ENCODE results near the gene ST8SIA4. TPM values are rescaled to one million over a fixed set of nuclear protein-coding genes. Genes with fewer than 3 reads are reported as not detected.
A peak's percentile ranks its signal among the peaks of the same experiment; 100 is the strongest.

Gene ST8SIA4
- polyA plus RNA-seq, 5 donors, result 6.7 to 12.3 (median 9.9) TPM

DNA sequence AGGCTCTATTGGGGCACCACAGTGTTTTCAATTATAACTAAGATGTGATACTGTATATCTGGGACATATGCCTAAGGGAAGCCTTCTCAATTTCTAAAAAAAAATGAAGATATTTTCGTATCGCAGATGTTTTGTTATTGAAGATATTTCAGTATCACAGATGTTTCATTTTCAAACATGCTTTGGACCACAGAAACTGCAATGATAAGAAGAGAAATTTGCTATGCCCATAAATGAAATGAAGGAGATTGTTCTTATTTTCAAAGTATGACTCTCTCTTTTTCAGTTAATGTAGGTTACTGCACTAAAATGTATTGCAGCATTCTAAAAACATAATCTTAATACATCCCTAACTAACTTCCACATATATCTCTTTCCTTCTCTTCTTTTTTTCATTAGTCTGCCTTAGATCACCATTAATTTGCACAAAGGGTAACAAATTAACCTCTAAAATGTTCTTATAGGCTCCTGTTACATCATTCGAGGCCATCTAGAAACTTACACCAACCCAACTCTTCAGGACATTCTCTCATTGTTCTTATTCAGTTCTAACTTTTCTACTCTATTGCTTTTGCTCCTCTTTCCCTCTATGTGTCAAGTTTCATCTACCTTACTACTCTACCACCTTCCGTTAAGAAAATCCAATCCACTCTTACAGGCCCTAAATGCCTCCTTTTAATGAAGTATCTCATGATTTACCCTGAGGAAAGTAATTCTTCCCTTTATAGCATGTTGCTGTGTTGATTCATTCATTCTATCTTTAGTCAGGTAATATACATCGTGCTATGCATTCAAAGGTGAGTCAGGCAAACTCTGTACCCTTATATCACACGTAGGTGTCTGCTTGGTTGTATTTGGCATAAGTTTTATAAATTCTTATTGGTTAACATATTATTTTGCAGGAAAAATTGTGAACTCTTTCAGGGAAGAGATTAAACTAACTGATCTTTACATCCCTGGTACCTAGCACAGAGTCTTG is 70.5 kb downstream of the ST8SIA4 start:
- no peak for DNase-seq

DNA sequence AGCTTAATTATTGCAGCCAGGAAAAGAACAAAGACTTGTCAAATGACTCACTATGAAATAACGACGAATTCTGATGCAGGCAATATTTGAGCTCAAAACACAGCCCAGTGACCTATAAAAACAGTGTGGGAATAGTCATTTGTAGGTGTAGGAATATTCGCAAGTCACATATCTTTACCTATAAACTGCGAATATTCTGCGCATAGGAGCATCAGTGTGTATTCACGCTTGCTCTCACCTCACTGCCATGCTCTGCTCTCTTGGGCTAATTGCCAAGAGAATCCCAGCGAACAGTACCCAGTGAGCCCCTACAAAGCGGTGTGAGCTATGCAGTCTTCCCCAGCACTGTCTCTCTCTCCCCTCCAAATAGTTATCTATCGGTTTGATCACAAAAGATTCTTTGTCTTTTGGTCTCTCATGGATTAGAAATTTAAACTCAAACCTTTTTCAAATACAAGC is 74.2 kb downstream of the ST8SIA4 start:
- no peak for DNase-seq

DNA sequence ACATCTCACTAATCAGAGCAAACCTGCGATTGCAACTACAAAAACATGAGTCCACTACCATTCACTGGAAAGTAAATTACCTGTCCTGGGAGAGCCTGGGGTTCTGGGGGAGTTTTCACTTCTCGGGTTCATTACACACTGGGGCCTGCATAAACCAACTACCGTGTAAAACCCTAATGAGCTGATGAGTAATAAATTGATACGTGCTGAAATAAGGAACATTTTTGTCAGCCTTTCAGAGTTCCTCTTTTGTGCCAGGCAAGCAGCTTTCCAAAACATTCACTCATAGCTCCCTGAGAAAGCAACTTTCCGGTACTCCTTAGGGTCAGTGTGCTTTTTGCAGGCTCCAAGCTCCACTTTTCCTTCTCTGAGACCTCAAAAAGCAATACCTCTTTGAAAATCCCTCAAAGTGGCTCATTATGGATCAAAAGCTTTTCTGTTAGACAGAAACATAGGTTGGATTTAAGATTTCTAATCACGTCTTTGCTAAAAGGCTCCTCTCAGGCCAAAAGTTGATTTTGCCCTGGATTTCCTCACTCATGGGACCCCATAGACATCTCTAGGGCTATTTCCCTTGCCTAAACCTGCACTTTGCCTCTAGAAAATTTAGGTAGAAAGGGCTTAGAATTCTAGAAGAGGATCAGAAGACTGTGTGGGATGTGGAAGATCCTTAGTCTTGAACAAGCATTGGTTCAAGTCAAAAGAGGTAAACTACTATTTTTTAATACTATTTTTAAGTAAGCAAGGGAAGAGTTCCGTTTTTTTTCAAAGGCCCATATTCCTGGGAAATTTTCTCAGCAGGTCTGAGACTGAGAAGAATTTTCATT is 74.8 kb downstream of the ST8SIA4 start:
- DNase-seq, result no peak

DNA sequence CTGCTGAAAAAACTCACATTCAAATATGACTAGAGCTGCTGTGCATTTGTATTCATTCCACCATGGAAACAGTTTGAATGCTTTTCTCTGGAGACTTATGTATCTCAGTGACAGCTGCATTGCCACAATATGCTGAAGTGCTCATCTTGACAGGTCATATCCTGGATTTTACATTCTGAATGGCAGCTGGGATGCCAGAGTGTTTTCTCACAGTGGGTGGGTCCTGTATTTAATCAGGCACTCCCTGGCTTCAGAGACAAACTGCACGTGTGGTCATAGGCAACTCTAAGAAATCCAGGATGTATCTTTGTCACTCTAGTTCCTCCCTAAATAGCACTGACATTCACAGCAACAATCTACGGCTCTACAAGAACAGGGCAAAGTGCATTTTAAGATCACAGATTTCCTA is 75.6 kb downstream of the ST8SIA4 start:
- no peak for DNase-seq

DNA sequence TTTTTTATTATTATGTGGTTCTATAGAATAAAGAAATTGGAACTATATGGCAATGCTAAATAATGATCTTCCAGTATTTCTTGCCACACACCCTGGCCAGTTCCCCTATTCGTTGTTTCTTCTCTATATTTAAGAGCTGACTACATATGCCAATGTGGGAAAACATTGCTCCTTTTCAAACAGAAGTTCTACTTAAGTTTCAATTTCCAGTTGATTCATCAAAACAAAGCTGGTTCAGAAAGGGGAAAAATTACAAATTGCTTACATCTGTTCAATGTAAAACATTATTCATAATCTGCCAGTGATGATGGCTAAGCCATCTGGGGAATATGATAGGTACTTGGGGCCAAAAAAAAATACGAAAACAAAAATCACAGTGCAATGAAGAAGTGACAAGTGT is 76.9 kb downstream of the ST8SIA4 start:
- DNase-seq, result no peak

DNA sequence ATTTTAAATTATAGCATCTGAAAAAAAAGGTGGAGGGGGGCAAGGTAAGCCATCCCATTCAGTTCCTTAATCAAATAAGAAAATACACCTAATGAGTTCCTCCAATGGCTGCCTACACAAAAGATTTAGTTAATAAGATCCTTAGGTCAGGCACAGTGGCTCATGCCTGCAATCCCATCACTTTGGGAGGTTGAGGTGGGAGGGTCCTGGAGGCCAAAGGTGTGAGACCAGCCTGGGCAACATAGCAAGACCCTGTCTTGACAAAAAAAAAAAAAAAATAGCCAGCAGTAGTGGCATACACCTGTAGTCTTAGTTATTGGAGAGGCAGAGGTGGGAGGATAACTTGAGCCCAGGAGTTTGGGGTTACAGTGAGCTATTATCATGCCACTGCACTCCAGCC is 78.4 kb downstream of the ST8SIA4 start:
- DNase-seq, result no peak

DNA sequence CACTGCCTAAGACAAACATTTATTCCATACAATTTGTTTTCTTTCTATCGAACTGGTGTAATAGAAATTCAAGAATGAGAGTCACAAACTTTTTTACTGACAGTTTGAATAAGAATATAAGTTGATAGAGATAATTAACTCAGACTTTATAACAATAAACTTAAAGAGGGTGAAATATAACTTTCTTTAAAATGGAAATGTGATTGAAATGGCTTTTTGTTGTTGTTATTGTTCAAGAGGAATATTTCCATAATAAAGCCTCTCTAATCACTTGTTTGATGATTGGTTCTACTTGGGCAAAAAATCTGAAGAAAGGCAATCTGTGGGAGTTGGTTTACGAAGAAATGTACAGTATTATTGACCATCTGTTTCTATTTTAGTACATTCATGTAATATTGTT is 79.3 kb downstream of the ST8SIA4 start:
- no peak for DNase-seq

DNA sequence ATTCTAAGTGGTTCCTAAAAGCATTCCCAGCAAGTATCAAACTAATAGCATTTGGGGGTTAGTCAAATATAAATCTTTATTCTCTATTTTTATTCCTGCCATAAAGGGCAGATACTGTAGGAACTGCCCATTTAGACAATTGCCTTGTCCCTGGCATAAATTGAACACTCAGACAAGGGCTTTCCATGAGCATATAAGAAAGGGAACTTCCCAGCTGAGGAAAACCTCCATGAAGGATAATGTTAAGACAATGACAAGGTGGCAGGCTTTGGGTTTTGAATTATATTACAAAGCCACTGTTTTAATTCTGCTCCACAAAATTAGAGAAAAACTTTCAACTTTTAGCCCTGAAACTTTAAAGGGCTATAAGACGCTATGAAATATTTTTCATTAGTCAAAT is 81.3 kb downstream of the ST8SIA4 start:
- DNase-seq, result no peak

DNA sequence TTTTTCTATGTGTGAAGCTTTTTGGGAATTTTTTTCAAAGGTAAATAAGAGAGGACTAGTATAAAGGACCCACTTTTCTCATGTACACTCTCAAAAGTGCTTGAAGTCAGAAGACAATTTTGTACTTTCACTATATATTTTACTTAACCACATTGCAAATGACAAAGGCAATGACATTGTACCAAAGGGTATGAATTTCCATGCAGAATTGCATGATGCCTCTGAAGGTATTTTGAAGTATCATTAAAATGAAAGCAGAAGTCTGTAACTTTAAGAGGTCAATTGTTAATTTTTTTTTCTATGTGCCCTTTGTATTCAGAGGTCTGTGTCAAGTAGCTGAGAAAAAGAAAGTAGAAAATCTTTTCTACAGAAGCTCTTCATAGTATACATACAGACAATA is 84.7 kb downstream of the ST8SIA4 start:
- no peak for DNase-seq

DNA sequence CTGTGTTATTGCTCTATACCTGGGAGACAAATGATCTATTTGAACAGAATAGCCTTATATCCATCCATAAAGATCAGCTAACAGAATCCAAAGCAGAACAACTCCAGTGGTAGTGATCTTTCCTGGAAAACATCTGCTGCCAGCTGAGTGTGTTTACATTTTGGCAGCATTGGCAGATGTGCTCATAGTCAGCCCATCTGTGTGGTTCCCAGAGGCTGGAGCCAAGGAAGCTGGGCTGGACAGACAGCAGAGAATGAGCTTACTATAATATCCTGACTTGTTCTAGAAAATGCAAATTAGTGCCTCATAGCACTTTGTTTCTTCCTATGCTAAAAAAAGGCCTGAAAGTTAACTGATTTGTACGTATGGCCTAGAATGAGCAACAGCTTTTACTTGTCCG is 99.7 kb downstream of the ST8SIA4 start:
- peak in 1 of 2 donors; percentile 17 for DNase-seq

DNA sequence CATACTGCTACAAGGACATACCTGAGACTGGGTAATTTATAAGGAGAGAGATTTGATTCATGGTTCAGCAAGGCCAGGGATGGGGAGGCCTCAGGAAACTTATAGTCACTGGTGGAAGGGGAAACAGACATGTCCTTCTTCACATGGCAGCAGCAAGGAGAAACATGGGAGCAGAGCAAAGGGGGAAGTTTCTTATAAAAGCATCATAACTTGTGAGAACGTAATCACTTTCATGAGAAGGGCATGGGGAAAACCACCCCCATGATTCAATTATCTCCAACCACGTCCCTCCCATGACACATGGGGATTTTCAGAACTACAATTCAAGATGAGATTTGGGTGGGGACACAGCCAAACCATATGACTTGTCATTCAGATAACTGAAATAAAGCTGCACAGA is 100.9 kb downstream of the ST8SIA4 start:
- DNase-seq, result no peak

DNA sequence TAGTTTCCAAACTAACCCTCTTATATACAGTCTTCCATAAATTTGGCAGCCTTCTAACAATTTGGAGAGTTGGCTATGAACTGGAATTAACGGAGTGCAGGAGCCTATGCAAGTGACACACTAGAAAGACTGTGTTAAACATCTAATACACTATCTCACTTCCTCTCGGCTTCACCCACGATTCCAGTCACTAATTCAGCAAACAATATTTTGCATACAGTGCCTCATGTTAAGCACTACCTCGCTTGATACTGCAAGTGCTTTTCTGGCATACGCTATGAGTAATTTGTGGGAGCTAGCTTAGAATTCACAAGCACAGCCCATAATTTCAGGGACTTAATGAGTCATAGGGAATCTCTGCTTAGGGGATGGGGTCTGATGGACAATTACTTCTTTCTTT is 102.5 kb downstream of the ST8SIA4 start:
- DNase-seq, result no peak

DNA sequence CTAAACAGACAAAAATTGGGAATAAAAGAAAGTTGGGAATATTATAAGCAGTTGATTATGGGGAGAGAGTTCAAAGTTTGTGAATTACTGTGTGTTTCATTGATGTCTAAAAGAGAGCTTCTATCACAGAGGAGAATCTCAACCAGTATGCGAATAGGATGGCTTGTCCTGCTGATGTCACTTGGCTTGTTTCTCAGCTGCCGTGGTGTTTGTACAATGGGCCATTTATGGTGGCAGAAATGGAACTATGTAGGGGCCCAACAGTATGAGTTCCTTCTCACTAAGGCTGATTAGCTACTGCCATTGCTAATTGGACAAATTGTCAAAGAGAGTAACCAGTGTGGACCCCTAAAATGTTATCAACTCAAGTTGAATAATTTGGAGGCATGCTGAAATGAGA is 103.9 kb downstream of the ST8SIA4 start:
- DNase-seq, result no peak

DNA sequence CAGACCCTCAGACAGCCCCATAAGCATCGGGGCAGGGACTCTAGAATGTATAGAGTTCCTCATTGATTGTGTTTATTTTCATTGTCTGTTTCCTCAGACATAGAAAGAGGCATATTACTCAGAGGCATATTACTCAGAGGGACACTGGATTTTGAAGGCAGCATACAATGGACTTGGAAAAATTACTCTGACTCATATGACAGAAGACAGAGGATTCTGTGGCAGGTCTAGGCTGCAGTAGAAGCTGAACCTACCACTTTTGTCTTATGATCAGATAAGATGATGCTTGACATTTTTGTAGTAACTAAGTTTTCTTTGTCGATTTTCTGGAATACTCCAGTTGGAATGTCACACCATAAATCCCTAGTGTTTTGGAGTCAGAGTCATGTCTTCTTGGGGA is 105.2 kb downstream of the ST8SIA4 start:
- no peak for DNase-seq

DNA sequence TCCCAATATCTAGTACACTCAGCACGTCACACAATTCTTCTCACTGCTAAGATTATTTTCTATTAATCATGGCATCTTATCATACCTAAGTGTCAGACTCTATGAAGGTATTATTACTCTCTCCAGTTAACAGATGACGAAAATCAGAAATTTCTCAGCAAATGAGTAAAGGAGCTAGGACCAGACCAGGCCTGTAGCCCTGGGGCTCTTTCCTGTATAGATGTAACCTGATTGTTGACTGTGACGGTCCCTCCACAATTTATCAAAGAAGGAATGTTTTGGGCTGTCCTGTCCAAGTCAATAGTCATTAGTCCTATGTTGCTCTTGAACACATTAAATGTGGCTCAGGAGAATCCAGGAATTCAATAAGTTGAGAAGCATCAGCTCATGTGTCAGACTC is 106.2 kb downstream of the ST8SIA4 start:
- no peak for DNase-seq

DNA sequence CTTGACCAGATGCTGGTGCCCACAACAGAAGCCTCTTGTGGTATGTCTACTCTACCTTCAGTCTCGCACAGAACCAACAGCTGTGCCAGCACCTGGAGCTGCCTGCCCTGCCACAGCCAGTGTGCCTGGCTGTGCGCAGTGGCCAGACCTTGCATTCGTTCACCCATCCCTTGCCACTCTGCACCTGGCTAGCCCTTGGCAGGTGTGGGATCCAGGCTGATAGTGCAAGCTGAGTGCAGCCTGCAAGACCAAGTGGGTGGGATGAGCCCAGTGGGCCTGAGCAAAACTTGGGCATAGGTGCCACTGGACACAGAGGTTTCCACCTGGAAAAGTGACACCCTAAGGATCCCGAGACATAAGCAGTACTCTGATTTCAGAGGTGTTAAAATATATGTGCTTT is 108.2 kb downstream of the ST8SIA4 start:
- DNase-seq, result no peak

DNA sequence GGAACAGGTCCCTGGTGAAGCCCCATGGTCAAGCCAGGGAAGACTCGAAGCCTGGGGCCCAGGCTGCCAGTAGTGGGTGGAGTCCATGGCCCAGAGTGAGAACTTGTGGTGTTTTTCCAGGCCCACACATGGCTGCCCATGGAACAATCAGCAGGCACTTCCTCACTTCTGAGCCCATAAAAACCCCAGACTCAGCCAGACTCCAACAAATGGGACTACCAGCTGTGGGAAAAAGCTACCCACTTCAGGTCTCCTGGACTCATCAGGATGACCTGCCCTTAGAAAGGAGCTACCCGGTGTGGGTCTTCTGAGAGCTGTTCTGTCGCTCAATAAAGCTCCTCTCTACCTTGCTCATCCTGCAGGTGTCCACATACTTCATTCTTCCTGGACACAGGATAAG is 108.9 kb downstream of the ST8SIA4 start:
- no peak for DNase-seq

DNA sequence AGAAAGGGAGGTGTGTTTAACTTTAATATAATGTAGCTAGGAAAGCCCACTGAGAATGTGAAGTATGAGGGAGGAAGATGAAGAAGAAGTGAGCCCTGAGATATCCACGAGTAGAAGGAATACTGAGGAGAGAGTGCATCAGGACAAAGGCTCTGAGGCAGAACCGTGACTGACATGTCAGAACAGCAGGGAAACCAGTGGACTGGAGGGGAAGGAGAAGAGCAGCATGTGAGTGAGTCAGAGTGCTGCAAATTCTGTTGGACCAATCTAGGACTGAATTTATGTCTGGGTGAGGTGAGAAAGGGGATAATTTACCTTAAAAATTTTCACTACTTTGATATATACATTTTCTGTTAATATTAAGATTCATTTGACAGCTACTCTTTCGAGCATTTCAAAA is 110.3 kb downstream of the ST8SIA4 start:
- no peak for DNase-seq

DNA sequence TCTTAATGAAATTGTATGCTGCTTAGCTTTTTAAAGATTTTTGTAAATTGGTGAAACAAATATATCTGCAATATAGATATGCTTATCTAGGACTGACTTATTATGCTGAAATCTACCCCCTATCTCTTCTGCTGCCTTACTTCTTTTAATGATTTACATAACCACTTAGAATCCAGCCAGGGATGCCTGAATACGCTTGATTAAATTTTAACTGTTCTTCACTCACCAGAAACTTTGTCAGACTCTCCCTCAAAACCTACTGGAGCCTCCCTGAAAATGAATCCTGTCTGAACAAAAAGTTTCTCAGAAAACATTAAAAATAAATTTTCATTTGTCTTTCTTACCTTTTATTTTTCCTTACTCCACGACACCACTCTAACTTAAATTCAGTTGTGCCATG is 111.7 kb downstream of the ST8SIA4 start:
- DNase-seq, result no peak

DNA sequence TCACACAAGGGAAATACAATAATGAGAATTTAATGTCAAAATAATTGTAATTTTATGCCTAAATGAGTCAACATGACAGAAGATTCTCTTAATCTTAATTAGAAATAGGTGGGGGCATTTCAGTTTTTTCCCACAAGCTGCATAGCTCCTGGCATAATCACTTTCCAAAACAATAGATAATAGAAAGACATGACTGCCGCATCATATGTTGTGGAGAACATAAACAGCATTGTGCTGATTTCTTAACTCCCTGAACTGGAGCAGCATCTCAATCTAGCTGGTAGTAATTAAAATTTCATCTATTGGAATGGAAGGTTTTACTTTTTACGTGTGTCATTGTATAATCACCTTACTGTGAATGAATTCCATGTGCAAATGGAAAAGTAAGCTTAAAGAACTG is 112.1 kb downstream of the ST8SIA4 start:
- DNase-seq, result no peak

DNA sequence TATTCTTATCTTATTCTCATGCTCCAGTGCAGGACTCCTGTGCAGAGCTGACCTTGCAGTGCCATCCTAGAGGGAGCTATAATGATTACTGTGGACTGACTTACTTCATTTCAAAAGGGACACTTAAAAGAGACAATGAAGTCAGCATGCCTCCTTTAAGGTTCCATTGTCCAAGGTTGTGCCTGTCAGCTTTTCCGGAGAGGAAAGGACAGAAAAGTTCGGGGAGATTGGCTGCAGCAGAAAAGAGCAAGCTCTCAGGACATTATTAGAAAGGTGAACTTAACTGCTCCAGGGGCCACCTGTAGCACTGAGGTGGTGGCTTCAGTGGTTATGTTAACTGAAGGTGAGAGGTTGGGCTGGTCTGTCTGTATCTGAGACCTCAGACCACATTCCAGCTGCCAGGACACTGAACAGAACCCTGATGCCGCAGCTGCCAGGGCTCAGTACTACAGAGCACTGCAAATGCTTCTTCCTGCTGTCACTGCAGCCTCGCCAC is 112.9 kb downstream of the ST8SIA4 start:
- DNase-seq, result no peak

DNA sequence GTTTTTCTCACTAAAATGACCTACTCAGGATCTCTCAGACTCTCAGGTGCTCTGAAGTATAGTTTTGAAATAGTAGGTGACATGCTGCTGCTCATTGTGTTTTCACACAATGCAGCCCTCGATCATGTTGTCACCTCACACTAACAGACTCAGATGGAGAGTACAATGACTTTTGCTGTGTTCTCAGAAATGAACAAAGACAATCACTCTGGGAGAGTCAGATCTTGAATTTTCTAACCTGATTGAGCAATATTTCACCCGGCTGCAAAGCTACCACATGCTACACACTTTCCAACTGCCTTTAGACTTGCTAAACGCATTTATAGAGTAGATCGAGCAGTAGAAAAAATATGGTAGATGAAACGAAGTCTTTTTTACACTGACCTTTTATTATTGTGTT is 113.4 kb downstream of the ST8SIA4 start:
- no peak for DNase-seq

DNA sequence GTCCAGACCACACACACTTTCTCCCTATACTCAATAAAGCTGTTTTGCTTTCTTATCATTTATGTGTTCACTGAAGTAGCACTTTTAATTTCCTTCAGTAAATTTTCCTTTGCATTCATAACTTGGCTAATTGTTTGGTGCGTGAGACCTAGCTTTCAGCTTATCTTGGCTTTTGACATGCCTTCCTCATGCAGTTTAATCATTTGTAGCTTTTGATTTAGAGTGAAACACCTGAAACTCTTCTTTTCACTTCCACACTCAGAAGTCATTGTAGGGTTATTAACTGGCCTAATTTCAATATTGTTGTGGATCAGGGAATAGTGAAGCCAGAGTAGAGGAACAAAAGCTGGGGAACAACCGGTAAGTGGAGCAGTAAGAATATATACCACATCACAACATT is 114.7 kb downstream of the ST8SIA4 start:
- no peak for DNase-seq
